GM12878 (cell line): ENCODE measurements around the gene LAIR1. TPM values are rescaled to one million over a fixed set of nuclear protein-coding genes. Genes with fewer than 3 reads are reported as not detected.

Experiments
- ATAC-seq: fragments of 200-7000 bp; cut with Tn5 transposase; 3 replicates; pipeline ENCODE4 v1.9.1; 2020; ENCODE audit warnings: mild to moderate bottlenecking, moderate library complexity
- BruUV-seq: library from RNA; stranded (reverse); fragments of 400-500 nt; replicated peaks from 2 replicates; lab custom pipeline; 2021; lab: Mats Ljungman, UMichigan
- CTCF ChIA-PET: fragments of 300-600 bp; sonication (Branson Sonifier 250); formaldehyde crosslinking; extraction: SDS; loops from one replicate; lab custom pipeline; 2021; ENCODE audit warnings: inconsistent platforms; lab: Yijun Ruan, JAX
- POLR2A ChIA-PET: fragments of 350-600 bp; formaldehyde crosslinking; extraction: SDS; loops from one replicate; lab custom pipeline; 2021; ENCODE audit warnings: inconsistent platforms; lab: Charles Lee
- RAD21 ChIA-PET: fragments of 300-600 bp; sonication (Branson Sonifier 250); formaldehyde crosslinking; loops from one replicate; lab custom pipeline; 2023; ENCODE audit warnings: antibody characterized with exemption; ENCODE audit not compliant: unreplicated experiment; lab: Charles Lee
- SMC1A ChIA-PET: fragments of 300-600 bp; sonication (Branson Sonifier 250); formaldehyde crosslinking; loops from one replicate; lab custom pipeline; 2023; ENCODE audit not compliant: unreplicated experiment, uncharacterized antibody; lab: Charles Lee
- DNase-seq: peaks from one replicate; pipeline ENCODE4 v3.0.0-alpha.2; 2011; ENCODE audit warnings: low read depth, low spot score
- FAIRE-seq: peaks from 3 replicates; lab custom pipeline; 2011; peaks lifted over from hg19 to GRCh38; lab: Jason Lieb, UNC
- H2AFZ ChIP-seq: 2 replicates; pipeline ENCODE4 v1.6.0; 2011; ENCODE audit warnings: low read depth, low read length, control low read depth; ENCODE audit not compliant: control insufficient read depth
- H3K27ac ChIP-seq: 2 replicates; pipeline ENCODE4 v1.5.1; 2011; ENCODE audit warnings: control low read depth; ENCODE audit not compliant: control insufficient read depth, insufficient read depth
- H3K27me3 ChIP-seq, 2 experiments: replicated peaks in 1 of 2; 2 replicates each; pipeline versions ENCODE4 v1.6.0 to v1.6.1; 2011; ENCODE audit warnings: low read length in 1 of 2; ENCODE audit not compliant: control insufficient read depth in 2 of 2, insufficient read depth in 2 of 2
- H3K36me3 ChIP-seq, 2 experiments: 2 replicates each; pipeline ENCODE4 v1.5.1; 2011; ENCODE audit warnings: low read length in 1 of 2; ENCODE audit not compliant: control insufficient read depth in 2 of 2, insufficient read depth in 2 of 2
- H3K4me1 ChIP-seq: 2 replicates; pipeline ENCODE4 v1.6.1; 2011; ENCODE audit warnings: mild to moderate bottlenecking, low read length, moderate library complexity, mixed read lengths; ENCODE audit not compliant: control insufficient read depth, insufficient read depth
- H3K4me2 ChIP-seq: 2 replicates; pipeline ENCODE4 v1.6.0; 2011; ENCODE audit warnings: control low read depth; ENCODE audit not compliant: control insufficient read depth, insufficient read depth
- H3K4me3 ChIP-seq: fragments of 200-600 bp; sonication (generic); 2 replicates; pipeline ENCODE4 v1.5.1; 2016
- H3K79me2 ChIP-seq: 2 replicates; pipeline ENCODE4 v1.6.0; 2011; ENCODE audit warnings: low read length; ENCODE audit not compliant: control insufficient read depth, insufficient read depth
- H3K9ac ChIP-seq: 2 replicates; pipeline ENCODE4 v1.8.0; 2011; ENCODE audit warnings: low read length, control low read depth, mixed read lengths; ENCODE audit not compliant: control insufficient read depth, insufficient read depth
- H3K9me3 ChIP-seq: replicated peaks from 3 replicates; pipeline ENCODE4 v1.5.1; 2011; ENCODE audit warnings: mild to moderate bottlenecking, low read length; ENCODE audit not compliant: control insufficient read depth, insufficient read depth
- H4K20me1 ChIP-seq: 2 replicates; pipeline ENCODE4 v1.6.0; 2011; ENCODE audit not compliant: control insufficient read depth, insufficient read depth
- BCLAF1 ChIP-seq: fragments of 450-650 bp; IDR thresholded peaks from 2 replicates; pipeline ENCODE4 v1.6.1; 2017; ENCODE audit warnings: antibody characterized with exemption, mild to moderate bottlenecking, moderate library complexity
- BMI1 ChIP-seq: fragments of 450-650 bp; IDR thresholded peaks from 2 replicates; pipeline ENCODE4 v1.6.1; 2016; ENCODE audit warnings: mild to moderate bottlenecking, moderate library complexity, borderline replicate concordance
- CREB1 ChIP-seq: IDR thresholded peaks from 2 replicates; pipeline ENCODE4 v1.6.1; 2012; ENCODE audit warnings: low read depth, mild to moderate bottlenecking, inconsistent platforms
- HCFC1 ChIP-seq: fragments of 150-350 bp; IDR thresholded peaks from 2 replicates; pipeline ENCODE4 v1.6.1; 2014; ENCODE audit warnings: low read length
- MLLT1 ChIP-seq: fragments of 450-650 bp; IDR thresholded peaks from 2 replicates; pipeline ENCODE4 v1.6.1; 2016; ENCODE audit warnings: mild to moderate bottlenecking
- NFXL1 ChIP-seq: fragments of 450-650 bp; IDR thresholded peaks from 2 replicates; pipeline ENCODE4 v1.6.1; 2017; ENCODE audit warnings: antibody characterized with exemption, mild to moderate bottlenecking, borderline replicate concordance
- NR2C1 ChIP-seq: fragments of 450-650 bp; IDR thresholded peaks from 2 replicates; pipeline ENCODE4 v1.6.1; 2017; ENCODE audit warnings: antibody characterized with exemption, mild to moderate bottlenecking, moderate library complexity
- RAD21 ChIP-seq: IDR thresholded peaks from 2 replicates; pipeline ENCODE4 v1.6.1; 2011; ENCODE audit warnings: mild to moderate bottlenecking, low read depth, low read length, moderate library complexity; ENCODE audit not compliant: insufficient read depth
- SMAD5 ChIP-seq: IDR thresholded peaks from 2 replicates; pipeline ENCODE4 v1.6.1; 2016; ENCODE audit warnings: antibody characterized with exemption, low read depth
- SREBF1 ChIP-seq: IDR thresholded peaks from 2 replicates; pipeline ENCODE4 v1.6.1; 2012; ENCODE audit warnings: mild to moderate bottlenecking, low read length
- SRF ChIP-seq, 2 experiments: IDR thresholded peaks; 2 replicates each; pipeline ENCODE4 v1.6.1; 2011; ENCODE audit warnings: low read depth in 2 of 2, low read length in 2 of 2, mild to moderate bottlenecking in 1 of 2, moderate library complexity in 1 of 2
- STAT3 ChIP-seq: IDR thresholded peaks from 2 replicates; pipeline ENCODE4 v1.6.1; 2011; ENCODE audit warnings: low read depth, low read length, improper control_type of control experiment
- WGBS: methylation state at CpG from one replicate; pipeline ENCODE4 v1.1.6; 2016; ENCODE audit warnings: low lambda C conversion rate; ENCODE audit not compliant: insufficient replicate concordance, insufficient coverage; ENCODE audit errors: missing lambda C conversion rate; 5-methylcytosine and 5-hydroxymethylcytosine counted together
- in situ Hi-C: fragments of 300-500 bp; cut with MboI; formaldehyde crosslinking; loops from 9 replicates; pipeline ENCODE4 v1.14.3; 2018; ENCODE audit warnings: mixed read lengths
- intact Hi-C: fragments of 100-400 bp; cut with micrococcal nuclease; formaldehyde crosslinking; loops from one replicate; pipeline ENCODE4 v1.14.2; 2022; ENCODE audit not compliant: unreplicated experiment
- polyA plus RNA-seq, 11 experiments: library from polyadenylated mRNA; depleted of rRNA in 4 of 11; unstranded in 6 of 11; stranded (reverse) in 5 of 11; fragments of >200 nt; fragmentation: Nextera tagmentation in 4 of 11; fragmentation: Illumina TruSeq in 1 of 11; extraction: Ambion mirVana in 4 of 11; extraction: Trizol in 1 of 11; gene quantifications; 1 replicate in 1 of 11; 2 replicates in 10 of 11; pipeline versions ENCODE4 v1.2.1 to v1.2.3, GENCODE V29; 2011 to 2016; ENCODE audit warnings: inconsistent platforms in 2 of 11, missing spikeins in 2 of 11, low read depth in 1 of 11
- total RNA-seq, 4 experiments: library from RNA; depleted of rRNA in 3 of 4; stranded (reverse); fragments of >200 nt in 3 of 4; fragmentation: Illumina TruSeq in 1 of 4; extraction: Trizol in 1 of 4; gene quantifications; 2 replicates each; pipeline versions ENCODE4 v1.2.1 to v1.2.3, GENCODE V29; 2013 to 2021
- TF ChIP-seq, protein P1 (sequence below): IDR thresholded peaks from 2 replicates; pipeline ENCODE4 v1.6.1; 2012; ENCODE audit warnings: low read depth, low read length, improper control_type of control experiment
- TF ChIP-seq, protein P2 (sequence below): IDR thresholded peaks from 2 replicates; pipeline ENCODE4 v1.6.1; 2012; ENCODE audit warnings: low read length, inconsistent platforms
- TF ChIP-seq, protein P3 (sequence below): IDR thresholded peaks from 2 replicates; pipeline ENCODE4 v1.6.1; 2011; ENCODE audit warnings: borderline replicate concordance, low read depth, mild to moderate bottlenecking, moderate library complexity, mixed read lengths, low read length; ENCODE audit not compliant: insufficient read depth; ENCODE audit errors: extremely low read length
- TF ChIP-seq, protein P4 (sequence below): fragments of 450-650 bp; IDR thresholded peaks from 2 replicates; pipeline ENCODE4 v1.6.1; 2017; ENCODE audit warnings: borderline replicate concordance

The LAIR1 gene
- total and polyA plus RNA-seq, 10 of the 15 experiments (the other 5 are each of a cell fraction or from before 2014, with no cell fraction given): 8.6 to 58.2 (median 35.3) TPM

DNA sequence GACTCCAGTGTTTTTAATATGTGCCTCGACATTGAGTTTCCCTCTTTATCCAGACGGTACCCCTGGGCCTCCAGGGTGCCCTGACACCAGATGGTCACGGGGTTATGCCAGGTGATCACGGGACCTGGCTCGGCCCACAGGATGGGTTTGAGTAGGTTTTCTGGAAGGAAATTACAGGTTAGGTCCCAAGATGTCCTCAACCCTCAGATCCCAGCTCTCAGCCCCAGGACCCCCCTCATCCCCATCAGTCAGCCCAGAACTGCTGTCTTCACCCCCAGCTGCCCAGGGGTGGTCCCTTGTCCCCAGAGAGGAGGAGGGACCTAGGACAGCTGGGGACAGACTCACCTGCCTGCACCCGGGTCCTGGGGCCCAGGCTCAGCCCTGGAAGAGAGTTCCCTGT, 26.2 kb downstream of the LAIR1 start:
- H3K27ac ChIP-seq: no peak overlapping the region
- CTCF ChIA-PET: interaction anchor here (0.6 to 2.2 kb wide), 2 partner anchors 14 to 52 kb away, joined by 4 to 7 read pairs; no protein-coding TSS in a partner anchor
- intact Hi-C loops (no loop called here), in situ Hi-C loops (no loop called here)
- H3K27me3 ChIP-seq: 0 out of 4 replicates have a peak, but pooled peaks cover 0 to 2% of the 10 kb centered on the region in 2 experiments
- POLR2A ChIA-PET: no interaction called here
- H3K4me1 ChIP-seq: no peaks in the 10 kb centered on the region
- DNase-seq: no peak
- no peak overlapping the region for H3K9ac ChIP-seq
- H3K79me2 ChIP-seq: no peaks in the 10 kb centered on the region
- TF ChIP-seq BCLAF1 (no peak), SRF (IDR thresholded peaks at IDR 0.05; ENCODE audit: low read depth in 2 of 2, low read length in 2 of 2) (no peak), NR2C1 (no peak), SREBF1 (no peak), MLLT1 (no peak), STAT3 (no peak), SMAD5 (no peak), HCFC1 (no peak), NFXL1 (no peak), RAD21 (no peak), BMI1 (no peak), CREB1 (no peak)
- TF ChIP-seq, protein P1, sequence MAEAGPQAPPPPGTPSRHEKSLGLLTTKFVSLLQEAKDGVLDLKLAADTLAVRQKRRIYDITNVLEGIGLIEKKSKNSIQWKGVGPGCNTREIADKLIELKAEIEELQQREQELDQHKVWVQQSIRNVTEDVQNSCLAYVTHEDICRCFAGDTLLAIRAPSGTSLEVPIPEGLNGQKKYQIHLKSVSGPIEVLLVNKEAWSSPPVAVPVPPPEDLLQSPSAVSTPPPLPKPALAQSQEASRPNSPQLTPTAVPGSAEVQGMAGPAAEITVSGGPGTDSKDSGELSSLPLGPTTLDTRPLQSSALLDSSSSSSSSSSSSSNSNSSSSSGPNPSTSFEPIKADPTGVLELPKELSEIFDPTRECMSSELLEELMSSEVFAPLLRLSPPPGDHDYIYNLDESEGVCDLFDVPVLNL: no peak
- TF ChIP-seq, protein P2, sequence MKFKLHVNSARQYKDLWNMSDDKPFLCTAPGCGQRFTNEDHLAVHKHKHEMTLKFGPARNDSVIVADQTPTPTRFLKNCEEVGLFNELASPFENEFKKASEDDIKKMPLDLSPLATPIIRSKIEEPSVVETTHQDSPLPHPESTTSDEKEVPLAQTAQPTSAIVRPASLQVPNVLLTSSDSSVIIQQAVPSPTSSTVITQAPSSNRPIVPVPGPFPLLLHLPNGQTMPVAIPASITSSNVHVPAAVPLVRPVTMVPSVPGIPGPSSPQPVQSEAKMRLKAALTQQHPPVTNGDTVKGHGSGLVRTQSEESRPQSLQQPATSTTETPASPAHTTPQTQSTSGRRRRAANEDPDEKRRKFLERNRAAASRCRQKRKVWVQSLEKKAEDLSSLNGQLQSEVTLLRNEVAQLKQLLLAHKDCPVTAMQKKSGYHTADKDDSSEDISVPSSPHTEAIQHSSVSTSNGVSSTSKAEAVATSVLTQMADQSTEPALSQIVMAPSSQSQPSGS: no peak
- TF ChIP-seq, protein P3, sequence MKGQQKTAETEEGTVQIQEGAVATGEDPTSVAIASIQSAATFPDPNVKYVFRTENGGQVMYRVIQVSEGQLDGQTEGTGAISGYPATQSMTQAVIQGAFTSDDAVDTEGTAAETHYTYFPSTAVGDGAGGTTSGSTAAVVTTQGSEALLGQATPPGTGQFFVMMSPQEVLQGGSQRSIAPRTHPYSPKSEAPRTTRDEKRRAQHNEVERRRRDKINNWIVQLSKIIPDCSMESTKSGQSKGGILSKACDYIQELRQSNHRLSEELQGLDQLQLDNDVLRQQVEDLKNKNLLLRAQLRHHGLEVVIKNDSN: no peak
- TF ChIP-seq, protein P4, sequence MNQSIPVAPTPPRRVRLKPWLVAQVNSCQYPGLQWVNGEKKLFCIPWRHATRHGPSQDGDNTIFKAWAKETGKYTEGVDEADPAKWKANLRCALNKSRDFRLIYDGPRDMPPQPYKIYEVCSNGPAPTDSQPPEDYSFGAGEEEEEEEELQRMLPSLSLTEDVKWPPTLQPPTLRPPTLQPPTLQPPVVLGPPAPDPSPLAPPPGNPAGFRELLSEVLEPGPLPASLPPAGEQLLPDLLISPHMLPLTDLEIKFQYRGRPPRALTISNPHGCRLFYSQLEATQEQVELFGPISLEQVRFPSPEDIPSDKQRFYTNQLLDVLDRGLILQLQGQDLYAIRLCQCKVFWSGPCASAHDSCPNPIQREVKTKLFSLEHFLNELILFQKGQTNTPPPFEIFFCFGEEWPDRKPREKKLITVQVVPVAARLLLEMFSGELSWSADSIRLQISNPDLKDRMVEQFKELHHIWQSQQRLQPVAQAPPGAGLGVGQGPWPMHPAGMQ: no peak
- TF ChIP-seq, all 136 proteins: peak for 0
- BruUV-seq: no TSS peak
- ChIA-PET SMC1A (interaction anchor here (1.2 kb wide), 1 partner anchor 12 kb away, joined by 5 read pairs; no protein-coding TSS in a partner anchor), RAD21 (no interaction called here)
- ATAC-seq: no peak
- Histone ChIP-seq H3K36me3 (no peaks in the 10 kb centered on the region), H2AFZ (no peak overlapping the region), H3K4me2 (no peak overlapping the region), H3K9me3 (no peaks in the 10 kb centered on the region), H4K20me1 (no peaks in the 10 kb centered on the region), H3K4me3 (no peak overlapping the region)
- WGBS: 20% methylated on average over 6 of the region's 6 CpGs
- no peak for FAIRE-seq
